Liver (tissue), 9 donors: ENCODE results near the gene OR51A2. TPM values are rescaled to one million over a fixed set of nuclear protein-coding genes. Genes with fewer than 3 reads are reported as not detected.

ENCODE experiments used
- DNase-seq: peaks from one replicate; pipeline ENCODE4 v3.0.0-alpha.2; 2017; ENCODE audit warnings: low spot score
- H3K27ac ChIP-seq, 2 donors: one replicate each; pipeline ENCODE4 v1.7.0; 2013; ENCODE audit warnings: inconsistent platforms in 2 of 2, low read length in 2 of 2, control low read depth in 1 of 2, low read depth in 1 of 2, mild to moderate bottlenecking in 1 of 2
- H3K27me3 ChIP-seq, 4 donors: one replicate each; pipeline versions ENCODE4 v1.6.1 to v1.7.0; 2013; ENCODE audit warnings: low read length in 3 of 4, inconsistent platforms in 1 of 4, mild to moderate bottlenecking in 1 of 4, moderate library complexity in 1 of 4; ENCODE audit not compliant: control insufficient read depth in 4 of 4, insufficient read depth in 4 of 4
- H3K36me3 ChIP-seq, 4 donors: one replicate each; pipeline versions ENCODE4 v1.6.1 to v1.7.0; 2013; ENCODE audit warnings: low read length in 3 of 4, mild to moderate bottlenecking in 3 of 4, low read depth in 1 of 4, moderate library complexity in 1 of 4; ENCODE audit not compliant: control insufficient read depth in 4 of 4, insufficient read depth in 3 of 4
- H3K4me1 ChIP-seq, 4 donors: one replicate each; pipeline versions ENCODE4 v1.6.1 to v1.7.0; 2013; ENCODE audit warnings: low read length in 3 of 4, mild to moderate bottlenecking in 3 of 4, moderate library complexity in 1 of 4; ENCODE audit not compliant: control insufficient read depth in 4 of 4, insufficient read depth in 4 of 4
- H3K4me3 ChIP-seq, 3 donors: one replicate each; pipeline versions ENCODE4 v1.6.1 to v1.7.0; 2013; ENCODE audit warnings: low read length in 3 of 3, control low read depth in 1 of 3, low read depth in 1 of 3, mild to moderate bottlenecking in 1 of 3
- H3K9ac ChIP-seq, 2 donors: one replicate each; pipeline ENCODE4 v1.7.0; 2013; ENCODE audit warnings: low read length in 2 of 2, mild to moderate bottlenecking in 2 of 2, moderate library complexity in 2 of 2, control low read depth in 1 of 2, low read depth in 1 of 2
- H3K9me3 ChIP-seq, 4 donors: one replicate each; pipeline versions ENCODE4 v1.6.1 to v1.7.0; 2013; ENCODE audit warnings: low read length in 3 of 4; ENCODE audit not compliant: control insufficient read depth in 4 of 4
- EGR1 ChIP-seq, 2 donors: IDR thresholded peaks; 2 replicates each; pipeline ENCODE4 v1.6.1; 2016 to 2018; ENCODE audit warnings: antibody characterized with exemption in 2 of 2, low read depth in 2 of 2
- FOXA1 ChIP-seq: IDR thresholded peaks from 2 replicates; pipeline ENCODE4 v1.6.1; 2016; ENCODE audit warnings: antibody characterized with exemption
- FOXA2 ChIP-seq: IDR thresholded peaks from 2 replicates; pipeline ENCODE4 v1.6.1; 2016; ENCODE audit warnings: antibody characterized with exemption
- GABPA ChIP-seq, 2 donors: IDR thresholded peaks in 1 of 2; conservative IDR thresholded peaks in 1 of 2; 2 replicates each; pipeline ENCODE4 v1.6.1; 2016; ENCODE audit warnings: antibody characterized with exemption in 2 of 2, mild to moderate bottlenecking in 1 of 2, moderate library complexity in 1 of 2
- HNF4A ChIP-seq, 2 donors: conservative IDR thresholded peaks; 2 replicates each; pipeline ENCODE4 v1.6.1; 2016; ENCODE audit warnings: antibody characterized with exemption in 2 of 2, mild to moderate bottlenecking in 2 of 2
- HNF4G ChIP-seq: IDR thresholded peaks from 2 replicates; pipeline ENCODE4 v1.6.1; 2016; ENCODE audit warnings: antibody characterized with exemption
- JUND ChIP-seq, 2 donors: IDR thresholded peaks; 2 replicates each; pipeline ENCODE4 v1.6.1; 2016; ENCODE audit warnings: antibody characterized with exemption in 2 of 2
- NR2F2 ChIP-seq: IDR thresholded peaks from 2 replicates; pipeline ENCODE4 v1.6.1; 2016; ENCODE audit warnings: antibody characterized with exemption
- SP1 ChIP-seq: IDR thresholded peaks from 2 replicates; pipeline ENCODE4 v1.6.1; 2018; ENCODE audit warnings: antibody characterized with exemption, mild to moderate bottlenecking
- TAF1 ChIP-seq: conservative IDR thresholded peaks from 2 replicates; pipeline ENCODE4 v1.6.1; 2016; ENCODE audit warnings: antibody characterized with exemption, mild to moderate bottlenecking
- WGBS: extraction: QIAGEN DNeasy Blood & Tissue Kit; methylation state at CpG from one replicate; pipeline ENCODE4 v1.1.7; 2013; 5-methylcytosine and 5-hydroxymethylcytosine counted together
- polyA plus RNA-seq, 2 donors: library from polyadenylated mRNA; stranded (reverse) in 1 of 2; unstranded in 1 of 2; fragments of 200-250 nt in 1 of 2; fragments of >200 nt in 1 of 2; fragmentation: Nextera tagmentation in 1 of 2; extraction: Ambion mirVana in 1 of 2; gene quantifications; one replicate each; pipeline versions ENCODE4 v1.2.1 to v1.2.3, GENCODE V29; 2013 to 2015
- total RNA-seq, 2 donors: library from RNA; depleted of rRNA; stranded (reverse); fragments of >200 nt; gene quantifications; one replicate each; pipeline ENCODE4 v1.2.3, GENCODE V29; 2014
- TF ChIP-seq, protein P1 (sequence below): IDR thresholded peaks from 2 replicates; pipeline ENCODE4 v1.6.1; 2016; ENCODE audit warnings: antibody characterized with exemption, mild to moderate bottlenecking
- TF ChIP-seq, protein P2 (sequence below): IDR thresholded peaks from 2 replicates; pipeline ENCODE4 v1.6.1; 2016; ENCODE audit warnings: antibody characterized with exemption
- TF ChIP-seq, protein P3 (sequence below): IDR thresholded peaks from 2 replicates; pipeline ENCODE4 v1.6.1; 2016; ENCODE audit warnings: antibody characterized with exemption
- donor health status: healthy.
- donor health status: healthy.
- donor health status: healthy.
- donor health status: healthy.
- donor health status: healthy.

OR51A2 gene
- total and polyA plus RNA-seq, 4 donors: not detected

DNA sequence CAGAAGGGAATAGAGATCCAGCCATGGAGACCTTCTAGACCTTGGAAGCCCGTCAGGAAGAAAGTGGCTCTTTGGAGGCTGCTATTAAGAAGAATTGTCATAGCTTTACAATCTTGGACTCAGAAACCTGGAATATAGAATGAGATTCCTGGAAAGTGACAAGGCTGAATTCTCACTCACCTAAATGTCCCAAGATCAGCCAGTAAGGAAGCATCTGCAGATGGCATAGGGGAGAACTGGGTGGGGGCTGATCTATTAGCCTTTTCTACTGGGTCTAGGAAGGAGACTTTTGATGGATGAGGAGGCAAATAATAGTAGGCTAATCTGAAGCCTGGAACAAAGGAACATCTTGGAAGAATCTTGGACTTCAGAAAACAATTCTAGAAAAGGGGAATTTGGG is 31.3 kb downstream of the OR51A2 start, which contains the start of gene OR51G1:
TSS of gene OR51G1 (minus strand) at position 101 of the 400 bp plus-strand sequence. CDS start at position 101, 0 bp downstream.
- H3K27me3 ChIP-seq: no peaks in the 10 kb centered on the region
- no peak within 1 kb of the TSS for H3K4me3 ChIP-seq
- H3K9ac ChIP-seq: no peak within 1 kb of the TSS
- DNase-seq: no peak
- peaks cover 0 to 3% (median 0%) of the 10 kb centered on the region in 4 donors for H3K9me3 ChIP-seq
- no peak within 1 kb of the TSS for H3K27ac ChIP-seq
- TF ChIP-seq, protein P1, sequence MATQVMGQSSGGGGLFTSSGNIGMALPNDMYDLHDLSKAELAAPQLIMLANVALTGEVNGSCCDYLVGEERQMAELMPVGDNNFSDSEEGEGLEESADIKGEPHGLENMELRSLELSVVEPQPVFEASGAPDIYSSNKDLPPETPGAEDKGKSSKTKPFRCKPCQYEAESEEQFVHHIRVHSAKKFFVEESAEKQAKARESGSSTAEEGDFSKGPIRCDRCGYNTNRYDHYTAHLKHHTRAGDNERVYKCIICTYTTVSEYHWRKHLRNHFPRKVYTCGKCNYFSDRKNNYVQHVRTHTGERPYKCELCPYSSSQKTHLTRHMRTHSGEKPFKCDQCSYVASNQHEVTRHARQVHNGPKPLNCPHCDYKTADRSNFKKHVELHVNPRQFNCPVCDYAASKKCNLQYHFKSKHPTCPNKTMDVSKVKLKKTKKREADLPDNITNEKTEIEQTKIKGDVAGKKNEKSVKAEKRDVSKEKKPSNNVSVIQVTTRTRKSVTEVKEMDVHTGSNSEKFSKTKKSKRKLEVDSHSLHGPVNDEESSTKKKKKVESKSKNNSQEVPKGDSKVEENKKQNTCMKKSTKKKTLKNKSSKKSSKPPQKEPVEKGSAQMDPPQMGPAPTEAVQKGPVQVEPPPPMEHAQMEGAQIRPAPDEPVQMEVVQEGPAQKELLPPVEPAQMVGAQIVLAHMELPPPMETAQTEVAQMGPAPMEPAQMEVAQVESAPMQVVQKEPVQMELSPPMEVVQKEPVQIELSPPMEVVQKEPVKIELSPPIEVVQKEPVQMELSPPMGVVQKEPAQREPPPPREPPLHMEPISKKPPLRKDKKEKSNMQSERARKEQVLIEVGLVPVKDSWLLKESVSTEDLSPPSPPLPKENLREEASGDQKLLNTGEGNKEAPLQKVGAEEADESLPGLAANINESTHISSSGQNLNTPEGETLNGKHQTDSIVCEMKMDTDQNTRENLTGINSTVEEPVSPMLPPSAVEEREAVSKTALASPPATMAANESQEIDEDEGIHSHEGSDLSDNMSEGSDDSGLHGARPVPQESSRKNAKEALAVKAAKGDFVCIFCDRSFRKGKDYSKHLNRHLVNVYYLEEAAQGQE: no peak
- TF ChIP-seq HNF4A (conservative IDR thresholded peaks at IDR 0.05): no peak
- TF ChIP-seq FOXA1: no peak
- TF ChIP-seq HNF4G: no peak
- TF ChIP-seq, protein P2, sequence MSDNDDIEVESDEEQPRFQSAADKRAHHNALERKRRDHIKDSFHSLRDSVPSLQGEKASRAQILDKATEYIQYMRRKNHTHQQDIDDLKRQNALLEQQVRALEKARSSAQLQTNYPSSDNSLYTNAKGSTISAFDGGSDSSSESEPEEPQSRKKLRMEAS: no peak
- no peak for TF ChIP-seq SP1
- no peak for TF ChIP-seq EGR1 (IDR thresholded peaks at IDR 0.05; ENCODE audit: low read depth in 2 of 2)
- no peak for TF ChIP-seq JUND (IDR thresholded peaks at IDR 0.05)
- no peak for TF ChIP-seq GABPA (IDR thresholded peaks at IDR 0.05 in 1 of 2, conservative IDR thresholded peaks at IDR 0.05 in 1 of 2)
- TF ChIP-seq NR2F2: no peak
- WGBS: 75% methylated on average over 1 of the region's 1 CpG
- H3K36me3 ChIP-seq: no peaks in the 10 kb centered on the region
- H3K4me1 ChIP-seq: no peaks in the 10 kb centered on the region

DNA sequence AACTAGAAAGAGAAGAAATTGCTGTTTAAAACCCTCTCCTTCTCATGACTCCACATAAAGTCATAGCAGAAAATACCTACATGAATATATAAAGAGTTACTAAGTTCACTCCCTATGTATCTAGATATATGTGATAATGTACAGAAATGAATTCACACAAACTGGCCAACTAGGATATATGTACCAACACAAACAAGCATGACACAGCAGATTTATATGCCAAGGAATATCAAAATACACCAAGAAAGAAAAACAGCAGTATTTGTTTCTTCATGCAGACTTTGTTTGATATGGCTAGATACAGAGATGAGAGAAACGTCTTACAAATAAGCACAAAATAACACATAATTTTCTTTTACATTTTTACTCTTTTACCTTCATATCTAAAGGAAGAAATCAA is 33.2 kb downstream of the OR51A2 start:
- DNase-seq: no peak
- Histone ChIP-seq H3K27ac (no peak overlapping the region), H3K36me3 (no peaks in the 10 kb centered on the region), H3K4me3 (no peak overlapping the region), H3K4me1 (no peaks in the 10 kb centered on the region), H3K27me3 (no peaks in the 10 kb centered on the region), H3K9ac (no peak overlapping the region), H3K9me3 (peaks cover 0 to 3% (median 0%) of the 10 kb centered on the region in 4 donors)
- TF ChIP-seq TAF1 (no peak), FOXA1 (no peak), FOXA2 (no peak)
- TF ChIP-seq, protein P3, sequence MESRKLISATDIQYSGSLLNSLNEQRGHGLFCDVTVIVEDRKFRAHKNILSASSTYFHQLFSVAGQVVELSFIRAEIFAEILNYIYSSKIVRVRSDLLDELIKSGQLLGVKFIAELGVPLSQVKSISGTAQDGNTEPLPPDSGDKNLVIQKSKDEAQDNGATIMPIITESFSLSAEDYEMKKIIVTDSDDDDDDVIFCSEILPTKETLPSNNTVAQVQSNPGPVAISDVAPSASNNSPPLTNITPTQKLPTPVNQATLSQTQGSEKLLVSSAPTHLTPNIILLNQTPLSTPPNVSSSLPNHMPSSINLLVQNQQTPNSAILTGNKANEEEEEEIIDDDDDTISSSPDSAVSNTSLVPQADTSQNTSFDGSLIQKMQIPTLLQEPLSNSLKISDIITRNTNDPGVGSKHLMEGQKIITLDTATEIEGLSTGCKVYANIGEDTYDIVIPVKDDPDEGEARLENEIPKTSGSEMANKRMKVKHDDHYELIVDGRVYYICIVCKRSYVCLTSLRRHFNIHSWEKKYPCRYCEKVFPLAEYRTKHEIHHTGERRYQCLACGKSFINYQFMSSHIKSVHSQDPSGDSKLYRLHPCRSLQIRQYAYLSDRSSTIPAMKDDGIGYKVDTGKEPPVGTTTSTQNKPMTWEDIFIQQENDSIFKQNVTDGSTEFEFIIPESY: no peak
- TF ChIP-seq, protein P1: no peak
- WGBS: 66% methylated on average over 1 of the region's 1 CpG
